ENCODE data around the gene NUP160.

DNA sequence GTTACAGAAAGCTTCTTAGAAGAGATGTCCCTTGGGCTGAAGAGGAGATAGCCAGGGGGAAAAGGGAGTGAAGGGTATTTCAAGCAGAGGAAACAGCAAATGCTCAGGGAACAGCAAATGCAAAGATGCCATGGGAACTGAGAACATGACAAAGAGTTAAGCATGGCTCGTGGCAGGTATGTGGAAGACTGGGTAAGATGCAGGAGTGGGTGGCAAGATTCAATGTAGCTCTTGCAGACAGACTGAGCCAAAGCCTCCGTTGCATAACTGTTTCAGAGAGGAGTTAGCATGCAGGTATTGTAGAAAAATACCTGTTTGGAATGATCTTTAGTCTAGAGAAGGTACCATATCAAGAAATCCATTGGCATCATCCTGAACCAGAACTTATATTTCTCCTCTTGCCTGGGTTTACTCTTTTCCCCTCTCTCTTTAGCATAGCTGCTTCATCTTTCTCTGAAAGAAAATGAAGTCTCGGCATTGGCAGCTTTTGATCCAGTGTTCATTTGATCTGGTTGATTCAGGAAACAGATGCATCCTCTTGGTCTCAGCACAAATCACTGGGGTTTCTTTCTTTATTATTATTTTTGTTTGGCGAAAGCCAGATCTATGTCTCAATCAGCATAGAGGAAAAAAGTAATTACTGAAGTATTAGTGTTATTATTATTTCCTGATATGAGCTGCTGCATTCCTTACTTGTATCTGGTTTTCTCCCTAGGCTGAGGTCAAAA is 41.7 kb upstream of the NUP160 start:
- TF ChIP-seq, protein P1, sequence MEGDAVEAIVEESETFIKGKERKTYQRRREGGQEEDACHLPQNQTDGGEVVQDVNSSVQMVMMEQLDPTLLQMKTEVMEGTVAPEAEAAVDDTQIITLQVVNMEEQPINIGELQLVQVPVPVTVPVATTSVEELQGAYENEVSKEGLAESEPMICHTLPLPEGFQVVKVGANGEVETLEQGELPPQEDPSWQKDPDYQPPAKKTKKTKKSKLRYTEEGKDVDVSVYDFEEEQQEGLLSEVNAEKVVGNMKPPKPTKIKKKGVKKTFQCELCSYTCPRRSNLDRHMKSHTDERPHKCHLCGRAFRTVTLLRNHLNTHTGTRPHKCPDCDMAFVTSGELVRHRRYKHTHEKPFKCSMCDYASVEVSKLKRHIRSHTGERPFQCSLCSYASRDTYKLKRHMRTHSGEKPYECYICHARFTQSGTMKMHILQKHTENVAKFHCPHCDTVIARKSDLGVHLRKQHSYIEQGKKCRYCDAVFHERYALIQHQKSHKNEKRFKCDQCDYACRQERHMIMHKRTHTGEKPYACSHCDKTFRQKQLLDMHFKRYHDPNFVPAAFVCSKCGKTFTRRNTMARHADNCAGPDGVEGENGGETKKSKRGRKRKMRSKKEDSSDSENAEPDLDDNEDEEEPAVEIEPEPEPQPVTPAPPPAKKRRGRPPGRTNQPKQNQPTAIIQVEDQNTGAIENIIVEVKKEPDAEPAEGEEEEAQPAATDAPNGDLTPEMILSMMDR (IDR thresholded peaks at IDR 0.05), result no peak
- no peak for TF ChIP-seq POLR2A (IDR thresholded peaks at IDR 0.05)
